Loucy (cell line): Measurements from ENCODE around the gene PCK1.

ENCODE experiments used
- H2AFZ ChIP-seq: fragments of 200-600 bp; sonication (generic); 2 replicates; pipeline ENCODE4 v1.6.0; 2016; ENCODE audit warnings: antibody characterized with exemption, mild to moderate bottlenecking, low read length, moderate library complexity
- H3F3A ChIP-seq: fragments of 200-600 bp; 2 replicates; pipeline ENCODE4 v1.6.0; 2016; ENCODE audit warnings: antibody characterized with exemption, low read depth, mild to moderate bottlenecking
- H3K27me3 ChIP-seq: fragments of 200-600 bp; sonication (generic); 2 replicates; pipeline ENCODE4 v1.6.1; 2014; ENCODE audit warnings: low read length, mild to moderate bottlenecking; ENCODE audit not compliant: insufficient read depth, poor library complexity, severe bottlenecking
- H3K36me3 ChIP-seq: fragments of 200-600 bp; sonication (generic); 2 replicates; pipeline ENCODE4 v1.6.1; 2016; ENCODE audit warnings: low read length; ENCODE audit not compliant: insufficient read depth
- H3K4me1 ChIP-seq: fragments of 200-600 bp; sonication (generic); 2 replicates; pipeline ENCODE4 v1.5.1; 2014; ENCODE audit warnings: low read length, mild to moderate bottlenecking; ENCODE audit not compliant: insufficient read depth, poor library complexity, severe bottlenecking
- H3K4me2 ChIP-seq: fragments of 200-600 bp; sonication (generic); 2 replicates; pipeline ENCODE4 v1.6.0; 2014; ENCODE audit warnings: antibody characterized with exemption, low read length, low read depth, mild to moderate bottlenecking; ENCODE audit not compliant: poor library complexity, severe bottlenecking
- H3K4me3 ChIP-seq: fragments of 200-600 bp; sonication (generic); 2 replicates; pipeline ENCODE4 v1.5.1; 2014; ENCODE audit warnings: low read length, mild to moderate bottlenecking, mixed read lengths; ENCODE audit not compliant: poor library complexity, severe bottlenecking
- H3K79me2 ChIP-seq: fragments of 200-600 bp; sonication (generic); 2 replicates; pipeline ENCODE4 v1.6.1; 2014; ENCODE audit warnings: low read length; ENCODE audit not compliant: insufficient read depth
- H3K9ac ChIP-seq: fragments of 200-600 bp; sonication (generic); 2 replicates; pipeline ENCODE4 v1.6.0; 2014; ENCODE audit warnings: mild to moderate bottlenecking, low read depth, low read length, moderate library complexity; ENCODE audit not compliant: poor library complexity, severe bottlenecking
- H3K9me2 ChIP-seq: fragments of 200-600 bp; sonication (generic); replicated peaks from 2 replicates; pipeline ENCODE4 v1.6.1; 2016; ENCODE audit warnings: low read depth, low read length, mixed read lengths
- H3K9me3 ChIP-seq: fragments of 200-600 bp; sonication (generic); 2 replicates; pipeline ENCODE4 v1.6.1; 2014; ENCODE audit warnings: mild to moderate bottlenecking, antibody characterized with exemption, low read length, low read depth; ENCODE audit not compliant: insufficient read depth
- H4K20me1 ChIP-seq: fragments of 200-600 bp; sonication (generic); 2 replicates; pipeline ENCODE4 v1.6.0; 2014; ENCODE audit warnings: antibody characterized with exemption, low read length, mild to moderate bottlenecking; ENCODE audit not compliant: insufficient read depth, poor library complexity, severe bottlenecking
- CTCF ChIP-seq: fragments of 200-600 bp; sonication (generic); conservative IDR thresholded peaks from 2 replicates; pipeline ENCODE4 v1.5.1; 2014; ENCODE audit warnings: mild to moderate bottlenecking, antibody characterized with exemption, low read length
- EZH2phosphoT487 ChIP-seq: fragments of 200-600 bp; IDR thresholded peaks from 2 replicates; pipeline ENCODE4 v1.6.1; 2018; ENCODE audit warnings: antibody characterized with exemption, mild to moderate bottlenecking, moderate library complexity, borderline replicate concordance

PCK1 gene

GRCh38 chr20:57582029-57582378 lies 21.1 kb downstream of the PCK1 start:
- Histone ChIP-seq H3K9me2 (no peaks in the 10 kb centered on the region), H3K4me1 (no peaks in the 10 kb centered on the region), H2AFZ (no peak overlapping the region), H3K36me3 (no peaks in the 10 kb centered on the region), H3F3A (no peaks in the 10 kb centered on the region), H3K79me2 (no peaks in the 10 kb centered on the region), H3K27me3 (no peaks in the 10 kb centered on the region), H3K4me2 (no peak overlapping the region), H4K20me1 (no peaks in the 10 kb centered on the region), H3K4me3 (no peak overlapping the region), H3K9me3 (no peaks in the 10 kb centered on the region), H3K9ac (no peak overlapping the region)
- no peak for TF ChIP-seq CTCF
- TF ChIP-seq EZH2phosphoT487 = no peak

- Histone ChIP-seq H3K4me1 (no peaks in the 10 kb centered on the region), H3K36me3 (no peaks in the 10 kb centered on the region), H3K27me3 (no peaks in the 10 kb centered on the region), H3K9me2 (no peaks in the 10 kb centered on the region), H3F3A (no peaks in the 10 kb centered on the region), H2AFZ (no peak overlapping the region), H3K4me3 (no peak overlapping the region), H3K9ac (no peak overlapping the region), H4K20me1 (no peaks in the 10 kb centered on the region), H3K9me3 (no peaks in the 10 kb centered on the region), H3K79me2 (no peaks in the 10 kb centered on the region), H3K4me2 (no peak overlapping the region)
- TF ChIP-seq EZH2phosphoT487 (no peak), CTCF (peak; percentile 72)
These were observed 21.8 kb downstream of the PCK1 start for GRCh38 chr20:57582432-57583288.

- no peaks in the 10 kb centered on the region for H3F3A ChIP-seq
- H3K27me3 ChIP-seq = no peaks in the 10 kb centered on the region
- no peaks in the 10 kb centered on the region for H3K79me2 ChIP-seq
- no peaks in the 10 kb centered on the region for H3K9me2 ChIP-seq
- H2AFZ ChIP-seq = no peak overlapping the region
- no peak for TF ChIP-seq EZH2phosphoT487
- TF ChIP-seq CTCF = no peak
- no peak overlapping the region for H3K9ac ChIP-seq
- H3K4me3 ChIP-seq = no peak overlapping the region
- H3K9me3 ChIP-seq = no peaks in the 10 kb centered on the region
- H3K4me2 ChIP-seq = no peak overlapping the region
- no peaks in the 10 kb centered on the region for H4K20me1 ChIP-seq
- no peaks in the 10 kb centered on the region for H3K4me1 ChIP-seq
- H3K36me3 ChIP-seq = no peaks in the 10 kb centered on the region
These were observed 22.7 kb downstream of the PCK1 start for GRCh38 chr20:57583289-57584257.
